RWPE2 (cell line): ENCODE measurements around the gene SMYD3.
"Not testable (repeated sequence)": the region's sequence is repeated elsewhere in the genome, so short reads cannot be mapped to it uniquely, and the experiment has no call there.

ENCODE experiments used
- ATAC-seq: fragments of 200-7000 bp; cut with Tn5 transposase; 3 replicates; pipeline ENCODE4 v1.9.1; 2021; ENCODE audit warnings: low read depth
- DNase-seq: peaks from one replicate; pipeline ENCODE4 v3.0.0-alpha.2; 2020; ENCODE audit warnings: low spot score
- H3K27ac ChIP-seq: fragments of 450-650 bp; 2 replicates; pipeline ENCODE4 v1.5.1; 2017; ENCODE audit warnings: mild to moderate bottlenecking; ENCODE audit not compliant: poor library complexity, severe bottlenecking
- H3K27me3 ChIP-seq: fragments of 250-450 bp; sonication (Bioruptor Pico); 2 replicates; pipeline ENCODE4 v1.5.1; 2021; ENCODE audit warnings: mild to moderate bottlenecking, moderate library complexity; ENCODE audit not compliant: insufficient read depth, poor library complexity, severe bottlenecking
- H3K36me3 ChIP-seq: fragments of 250-450 bp; sonication (Bioruptor Pico); 2 replicates; pipeline ENCODE4 v1.5.1; 2020; ENCODE audit warnings: low read depth, mild to moderate bottlenecking, moderate library complexity
- H3K4me1 ChIP-seq: fragments of 250-450 bp; sonication (Bioruptor Pico); 2 replicates; pipeline ENCODE4 v1.5.1; 2021; ENCODE audit warnings: mild to moderate bottlenecking, moderate library complexity; ENCODE audit not compliant: insufficient read depth, poor library complexity, severe bottlenecking
- H3K4me3 ChIP-seq: fragments of 250-450 bp; sonication (Bioruptor Pico); 2 replicates; pipeline ENCODE4 v1.5.1; 2021; ENCODE audit warnings: mild to moderate bottlenecking, moderate library complexity; ENCODE audit not compliant: severe bottlenecking
- H3K9me3 ChIP-seq: fragments of 250-450 bp; sonication (Bioruptor Pico); 2 replicates; pipeline ENCODE4 v1.5.1; 2021; ENCODE audit warnings: mild to moderate bottlenecking, moderate library complexity; ENCODE audit not compliant: severe bottlenecking
- CTCF ChIP-seq: fragments of 450-650 bp; IDR thresholded peaks from one replicate; pipeline ENCODE4 v1.5.1; 2017; ENCODE audit warnings: mild to moderate bottlenecking, moderate library complexity; ENCODE audit not compliant: poor library complexity, severe bottlenecking

Gene SMYD3

GRCh38 chr1:246078126-246078887 lies 428.8 kb downstream of the SMYD3 start:
- no peak overlapping the region for H3K27ac ChIP-seq
- no peak for TF ChIP-seq CTCF
- H3K36me3 ChIP-seq: no peaks in the 10 kb centered on the region
- no peaks in the 10 kb centered on the region for H3K4me1 ChIP-seq
- H3K27me3 ChIP-seq: no peaks in the 10 kb centered on the region
- ATAC-seq: no peak
- DNase-seq: no peak
- H3K4me3 ChIP-seq: no peak overlapping the region
- no peaks in the 10 kb centered on the region for H3K9me3 ChIP-seq

GRCh38 chr1:246077476-246077875 lies 429.6 kb downstream of the SMYD3 start:
- ATAC-seq: no peak

DNA sequence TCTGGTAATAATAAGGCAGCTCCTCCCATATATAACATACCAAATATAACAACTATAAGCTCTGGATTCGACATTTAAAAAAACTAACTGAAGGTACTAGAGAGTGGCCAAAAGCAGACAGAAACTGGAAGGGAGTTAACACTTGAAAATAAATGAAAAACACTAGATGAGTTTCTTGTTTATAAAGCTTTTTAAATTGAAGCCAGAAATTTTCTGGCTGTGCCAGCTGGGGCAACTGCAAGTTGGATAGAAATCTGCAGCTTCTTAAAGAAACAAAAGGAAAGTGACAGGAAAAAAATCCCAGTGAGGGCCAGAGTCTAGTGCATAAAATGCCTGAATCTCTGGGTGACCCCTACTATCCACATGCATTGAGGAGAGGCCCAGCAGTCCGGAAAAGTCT lies 432.7 kb downstream of the SMYD3 start:
- no peak for DNase-seq
- ATAC-seq: no peak
- no peaks in the 10 kb centered on the region for H3K27me3 ChIP-seq
- H3K9me3 ChIP-seq: no peaks in the 10 kb centered on the region
- no peak overlapping the region for H3K4me3 ChIP-seq
- TF ChIP-seq CTCF: no peak
- H3K27ac ChIP-seq: no peak overlapping the region
- no peaks in the 10 kb centered on the region for H3K4me1 ChIP-seq
- no peaks in the 10 kb centered on the region for H3K36me3 ChIP-seq

More at GRCh38 chr1:246077476-246077875, 429.6 kb downstream of the SMYD3 start:
- no peaks in the 10 kb centered on the region for H3K9me3 ChIP-seq
- H3K27ac ChIP-seq: no peak overlapping the region
- H3K36me3 ChIP-seq: no peaks in the 10 kb centered on the region
- H3K4me3 ChIP-seq: no peak overlapping the region
- TF ChIP-seq CTCF: no peak
- DNase-seq: no peak
- H3K27me3 ChIP-seq: no peaks in the 10 kb centered on the region
- no peaks in the 10 kb centered on the region for H3K4me1 ChIP-seq

DNA sequence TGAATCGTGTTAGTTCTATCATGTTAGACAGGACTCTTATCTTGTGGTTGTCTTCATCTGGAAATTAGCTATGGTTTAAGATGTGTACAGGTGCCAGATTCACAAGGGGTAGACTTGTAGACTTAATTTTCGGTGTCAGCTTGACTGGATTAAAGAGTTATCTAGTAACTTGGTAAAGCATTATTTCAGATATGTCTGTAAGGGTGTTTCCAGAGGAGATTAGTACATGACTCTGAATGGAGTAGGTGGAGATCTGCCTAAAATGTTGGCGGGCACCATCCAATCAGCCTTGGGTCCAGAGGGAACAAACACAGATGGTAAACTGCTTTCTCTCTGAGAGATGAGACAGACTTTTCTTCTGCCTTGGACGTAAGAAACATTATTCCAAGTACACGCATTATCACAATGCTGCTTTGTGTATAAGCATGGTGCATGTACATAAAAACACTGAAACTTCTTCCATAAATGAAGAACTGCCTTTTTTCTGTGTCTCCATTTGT lies 434.6 kb downstream of the SMYD3 start:
- Histone ChIP-seq H3K27me3 (no peaks in the 10 kb centered on the region), H3K9me3 (no peaks in the 10 kb centered on the region), H3K4me1 (no peaks in the 10 kb centered on the region), H3K36me3 (no peaks in the 10 kb centered on the region), H3K4me3 (no peak overlapping the region), H3K27ac (no peak overlapping the region)
- ATAC-seq: no peak
- no peak for DNase-seq
- TF ChIP-seq CTCF: no peak

GRCh38 chr1:246071981-246072380 lies 435.1 kb downstream of the SMYD3 start:
- not testable (repeated sequence) for H3K27ac ChIP-seq, DNase-seq, H3K27me3 ChIP-seq, H3K36me3 ChIP-seq, ATAC-seq, H3K4me3 ChIP-seq, H3K9me3 ChIP-seq, H3K4me1 ChIP-seq

DNA sequence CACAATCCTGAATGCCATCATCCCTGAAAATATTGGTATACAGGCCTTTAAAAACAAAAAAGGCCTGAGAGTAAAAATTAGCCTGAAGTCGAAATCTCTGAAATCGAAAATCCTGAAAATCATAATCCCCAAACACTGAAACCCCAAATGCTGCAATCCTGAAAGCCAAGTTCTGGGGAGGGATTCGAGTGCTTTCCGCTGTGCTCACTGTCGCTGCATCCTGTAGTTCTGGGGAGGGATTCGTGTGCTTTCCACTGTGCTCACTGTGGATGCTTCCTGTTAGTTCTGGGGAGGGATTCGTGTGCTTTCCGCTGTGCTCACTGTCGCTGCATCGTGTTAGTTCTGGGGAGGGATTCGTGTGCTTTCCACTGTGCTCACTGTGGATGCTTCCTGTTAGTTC lies 435.5 kb downstream of the SMYD3 start:
- not testable (repeated sequence) for ATAC-seq, H3K9me3 ChIP-seq, DNase-seq, H3K27ac ChIP-seq, H3K4me3 ChIP-seq, H3K36me3 ChIP-seq, H3K27me3 ChIP-seq, H3K4me1 ChIP-seq
